Frontal cortex (tissue), 4 donors: Measurements from ENCODE around the gene TMEM179B. TPM values are rescaled to one million over a fixed set of nuclear protein-coding genes. Genes with fewer than 3 reads are reported as not detected.
A peak's percentile ranks its signal among the peaks of the same experiment; 100 is the strongest.
"Not testable (repeated sequence)": the region's sequence is repeated elsewhere in the genome, so short reads cannot be mapped to it uniquely, and the experiment has no call there.

ENCODE experiments used
- DNase-seq, 2 donors: peaks; one replicate each; pipeline ENCODE4 v3.0.0; 2012; ENCODE audit warnings: low spot score in 2 of 2
- FAIRE-seq: peaks from 2 replicates; lab custom pipeline; 2012; peaks lifted over from hg19 to GRCh38; lab: Jason Lieb, UNC
- total RNA-seq: library from RNA; depleted of rRNA; stranded (reverse); fragments of >200 nt; gene quantifications from one replicate; pipeline ENCODE4 v1.2.3, GENCODE V29; 2014
- donor health status: control.
- donor health status: control.
- donor health status: control.

The TMEM179B gene
- total RNA-seq, 1 donor from 2014 or later: 17.1 TPM

GRCh38 chr11:62786318-62787004, 741 bp upstream of the TMEM179B start:
- no peak for FAIRE-seq
- DNase-seq: peak; percentile 86 to 89

- DNase-seq (no peak), FAIRE-seq (no peak)
Observed at GRCh38 chr11:62788991-62789390, 1.8 kb downstream of the TMEM179B start.

GRCh38 chr11:62789576-62789975, 2.4 kb downstream of the TMEM179B start:
- no peak for DNase-seq
- FAIRE-seq: no peak

GRCh38 chr11:62791501-62792201, 4.4 kb downstream of the TMEM179B start, which contains the start of gene TMEM223:
TMEM223 (minus strand) TSS chr11:62792006; CDS start chr11:62791994, 12 bp downstream.
- FAIRE-seq (no peak), DNase-seq (peak; percentile 84 to 91)

- FAIRE-seq (no peak), DNase-seq (no peak)
Observed at GRCh38 chr11:62792202-62792575, 5.0 kb downstream of the TMEM179B start.

GRCh38 chr11:62794201-62794775, 7.1 kb downstream of the TMEM179B start:
- DNase-seq (no peak), FAIRE-seq (no peak)

- DNase-seq (no peak), FAIRE-seq (no peak)
Observed at GRCh38 chr11:62796281-62796680, 9.1 kb downstream of the TMEM179B start.

- DNase-seq (no peak), FAIRE-seq (no peak)
Observed at GRCh38 chr11:62799486-62799885, 12.3 kb downstream of the TMEM179B start.

GRCh38 chr11:62801071-62801470, 13.9 kb downstream of the TMEM179B start:
- DNase-seq: no peak
- no peak for FAIRE-seq

- DNase-seq (no peak), FAIRE-seq (no peak)
Observed at GRCh38 chr11:62804310-62805075, 17.3 kb downstream of the TMEM179B start.

GRCh38 chr11:62805076-62805892, 18.1 kb downstream of the TMEM179B start, which contains the start of gene NXF1:
NXF1 (minus strand) TSS chr11:62805440; CDS start chr11:62805356, 84 bp downstream.
- DNase-seq (peak; percentile 99), FAIRE-seq (no peak)

GRCh38 chr11:62805961-62806441, 18.8 kb downstream of the TMEM179B start:
- no peak for DNase-seq

GRCh38 chr11:62806611-62807121, 19.5 kb downstream of the TMEM179B start:
- FAIRE-seq (no peak), DNase-seq (no peak)

More at GRCh38 chr11:62805961-62806441, 18.8 kb downstream of the TMEM179B start:
- FAIRE-seq: no peak

- DNase-seq: no peak
- FAIRE-seq: no peak
Observed at GRCh38 chr11:62810748-62811147, 23.5 kb downstream of the TMEM179B start.

GRCh38 chr11:62811659-62812058, 24.5 kb downstream of the TMEM179B start:
- FAIRE-seq (no peak), DNase-seq (no peak)

- FAIRE-seq (no peak), DNase-seq (no peak)
Observed at GRCh38 chr11:62816557-62816956, 29.4 kb downstream of the TMEM179B start.

- FAIRE-seq: no peak
Observed at GRCh38 chr11:62817129-62817528, 29.9 kb downstream of the TMEM179B start.

GRCh38 chr11:62823677-62824076, 36.5 kb downstream of the TMEM179B start:
- DNase-seq (no peak), FAIRE-seq (no peak)

More at GRCh38 chr11:62817129-62817528, 29.9 kb downstream of the TMEM179B start:
- DNase-seq: no peak

- not testable (repeated sequence) for FAIRE-seq, DNase-seq
Observed at GRCh38 chr11:62828130-62828529, 40.9 kb downstream of the TMEM179B start.
